ENCODE measurements around the gene ME3.
"Not testable (repeated sequence)": the region's sequence is repeated elsewhere in the genome, so short reads cannot be mapped to it uniquely, and the experiment has no call there.

The ME3 gene

GRCh38 chr11:86580535-86580934 is 91.9 kb downstream of the ME3 start:
- no peak for DNase-seq

- DNase-seq = no peak
Observed at GRCh38 chr11:86579406-86579731, 93.0 kb downstream of the ME3 start.

- no peak for DNase-seq
Observed at GRCh38 chr11:86578727-86579405, 93.5 kb downstream of the ME3 start.

GRCh38 chr11:86577644-86578636 is 94.5 kb downstream of the ME3 start:
- DNase-seq = no peak

- DNase-seq = no peak
Observed at GRCh38 chr11:86576946-86577624, 95.3 kb downstream of the ME3 start.

- DNase-seq = no peak
Observed at GRCh38 chr11:86575927-86576326, 96.5 kb downstream of the ME3 start.

- no peak for DNase-seq
Observed at GRCh38 chr11:86575208-86575855, 97.1 kb downstream of the ME3 start.

- no peak for DNase-seq
Observed at GRCh38 chr11:86574493-86575207, 97.8 kb downstream of the ME3 start.

GRCh38 chr11:86571273-86571948 is 101.0 kb downstream of the ME3 start:
- DNase-seq = no peak

GRCh38 chr11:86570451-86570850 is 102.0 kb downstream of the ME3 start:
- no peak for DNase-seq

- no peak for DNase-seq
Observed at GRCh38 chr11:86570020-86570419, 102.4 kb downstream of the ME3 start.

- DNase-seq = no peak
Observed at GRCh38 chr11:86569109-86569508, 103.3 kb downstream of the ME3 start.

GRCh38 chr11:86565801-86566312 is 106.6 kb downstream of the ME3 start:
- DNase-seq = no peak

GRCh38 chr11:86565388-86565787 is 107.0 kb downstream of the ME3 start:
- DNase-seq = no peak

- not testable (repeated sequence) for DNase-seq
Observed at GRCh38 chr11:86562842-86563241, 109.6 kb downstream of the ME3 start.

GRCh38 chr11:86559311-86559945 is 113.0 kb downstream of the ME3 start:
- DNase-seq = no peak

GRCh38 chr11:86558841-86559240 is 113.6 kb downstream of the ME3 start:
- DNase-seq = no peak

- no peak for DNase-seq
Observed at GRCh38 chr11:86558207-86558606, 114.2 kb downstream of the ME3 start.

GRCh38 chr11:86555866-86556265 is 116.5 kb downstream of the ME3 start:
- no peak for DNase-seq

- DNase-seq = no peak
Observed at GRCh38 chr11:86555401-86555800, 117.0 kb downstream of the ME3 start.

GRCh38 chr11:86553265-86553664 is 119.2 kb downstream of the ME3 start:
- no peak for DNase-seq

Data from stimulated activated CD4-positive, alpha-beta T cell treated with anti-CD3 and anti-CD28 coated beads, Interleukin-15, amount 100 ng/mL, for 24 hours (primary cell).